Naive thymus-derived CD8-positive, alpha-beta T cell (primary cell): ENCODE data around the gene SYCN. TPM values are rescaled to one million over a fixed set of nuclear protein-coding genes. Genes with fewer than 3 reads are reported as not detected.
"Not testable (repeated sequence)": the region's sequence is repeated elsewhere in the genome, so short reads cannot be mapped to it uniquely, and the experiment has no call there.

Experiments used
- ATAC-seq, 2 donors: fragments of 150-1000 bp; cut with Tn5 transposase in 1 of 2; sonication (Bioruptor Pico), chemical (Tn5 transposase) in 1 of 2; 1 replicate in 1 of 2; 2 replicates in 1 of 2; pipeline ENCODE4 v1.10.0; 2021; ENCODE audit warnings: mild to moderate bottlenecking in 2 of 2, moderate library complexity in 2 of 2
- POLR2A ChIA-PET: fragments of 350-600 bp; sonication (Branson Sonifier 250); formaldehyde crosslinking; loops from one replicate; lab custom pipeline; 2021; ENCODE audit warnings: antibody characterized with exemption; lab: Charles Lee
- DNase-seq, 10 donors: peaks; one replicate each; pipeline versions ENCODE4 v3.0.0 to v3.0.0-alpha.2; 2020 to 2022
- H3K27ac Mint-ChIP-seq, 10 donors: one replicate each; pipeline ENCODE4 v1.8.0; 2020 to 2022; ENCODE audit warnings: mild to moderate bottlenecking in 10 of 10, mixed read lengths in 10 of 10, moderate library complexity in 4 of 10, inconsistent platforms in 1 of 10
- H3K27me3 Mint-ChIP-seq, 5 donors: one replicate each; pipeline ENCODE4 v1.8.0; 2021 to 2022; ENCODE audit warnings: mixed read lengths in 5 of 5
- H3K36me3 Mint-ChIP-seq, 3 donors: one replicate each; pipeline ENCODE4 v1.8.0; 2020 to 2022; ENCODE audit warnings: mixed read lengths in 3 of 3, mild to moderate bottlenecking in 2 of 3, inconsistent platforms in 1 of 3
- H3K4me1 Mint-ChIP-seq, 4 donors: one replicate each; pipeline ENCODE4 v1.8.0; 2021 to 2022; ENCODE audit warnings: mixed read lengths in 4 of 4
- H3K4me3 Mint-ChIP-seq, 10 donors: one replicate each; pipeline ENCODE4 v1.8.0; 2020 to 2022; ENCODE audit warnings: mild to moderate bottlenecking in 10 of 10, mixed read lengths in 10 of 10, moderate library complexity in 6 of 10, inconsistent platforms in 1 of 10
- H3K9me3 Mint-ChIP-seq, 9 donors: one replicate each; pipeline ENCODE4 v1.8.0; 2020 to 2022; ENCODE audit warnings: mixed read lengths in 9 of 9, mild to moderate bottlenecking in 3 of 9, inconsistent platforms in 1 of 9, moderate library complexity in 1 of 9
- polyA plus RNA-seq, 3 donors: library from polyadenylated mRNA; unstranded; fragments of 300-500 nt; fragmentation: Illumina TruSeq; gene quantifications; one replicate each; pipeline ENCODE4 v1.2.3, GENCODE V29; 2021
- total RNA-seq, 8 experiments: library from RNA in 2 of 8; stranded (reverse) in 2 of 8; gene quantifications; one replicate each; pipeline ENCODE4 v1.2.3 and lab custom pipeline; 2021 to 2026

SYCN gene, protein sequence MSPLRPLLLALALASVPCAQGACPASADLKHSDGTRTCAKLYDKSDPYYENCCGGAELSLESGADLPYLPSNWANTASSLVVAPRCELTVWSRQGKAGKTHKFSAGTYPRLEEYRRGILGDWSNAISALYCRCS
- total RNA-seq (not detected), polyA plus RNA-seq (not detected), total RNA-seq (lab: John Stamatoyannopoulos, UW) (0 reads per million in 6 experiments)

DNA sequence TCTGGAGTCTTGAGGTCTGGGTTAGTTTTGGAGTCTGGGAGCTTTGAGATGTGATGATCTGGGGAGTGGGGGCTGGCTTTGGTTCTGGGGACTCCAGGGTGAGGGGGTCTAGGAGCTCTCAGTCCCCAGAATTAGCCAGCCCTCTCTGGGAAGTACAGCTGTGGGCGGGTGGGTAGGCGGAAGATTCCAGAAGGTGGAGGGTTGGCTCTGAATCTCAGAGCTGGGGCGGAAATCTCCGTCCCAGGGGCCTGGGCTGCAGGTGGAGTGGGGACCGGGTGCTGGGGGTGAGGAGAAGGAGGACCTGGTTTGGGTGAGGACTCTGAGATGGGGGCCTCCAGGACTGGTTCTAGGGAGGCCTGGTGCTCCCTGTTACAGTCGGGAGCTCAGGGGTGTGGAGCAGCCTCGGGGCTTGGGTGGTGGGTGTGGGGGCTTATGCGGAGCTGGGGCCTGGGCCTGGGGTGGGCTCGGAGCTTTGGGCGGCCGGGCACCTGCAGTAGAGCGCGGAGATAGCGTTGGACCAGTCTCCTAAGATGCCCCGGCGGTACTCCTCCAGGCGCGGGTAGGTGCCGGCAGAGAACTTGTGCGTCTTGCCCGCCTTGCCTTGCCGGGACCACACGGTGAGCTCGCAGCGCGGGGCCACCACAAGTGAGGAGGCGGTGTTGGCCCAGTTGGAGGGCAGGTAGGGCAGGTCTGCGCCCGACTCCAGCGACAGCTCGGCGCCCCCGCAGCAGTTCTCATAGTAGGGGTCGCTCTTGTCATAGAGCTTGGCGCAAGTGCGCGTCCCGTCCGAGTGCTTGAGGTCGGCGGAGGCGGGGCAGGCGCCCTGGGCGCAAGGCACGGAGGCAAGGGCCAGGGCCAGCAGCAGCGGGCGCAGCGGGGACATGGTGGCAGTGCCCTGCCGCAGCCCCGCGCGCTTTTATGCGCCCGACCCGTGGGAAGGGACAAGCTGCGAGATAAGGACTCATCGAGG is at the start of gene SYCN:
TSS of gene SYCN (minus strand) at position 892 of the 970 bp plus-strand sequence. CDS start at position 883, 9 bp downstream.
- Mint-ChIP-seq H3K4me1 (no peaks in the 10 kb centered on the region), H3K27ac (no peak within 1 kb of the TSS), H3K27me3 (peaks cover 22 to 68% (median 49%) of the 10 kb centered on the region in 5 donors), H3K9me3 (no peaks in the 10 kb centered on the region), H3K36me3 (no peaks in the 10 kb centered on the region), H3K4me3 (no peak within 1 kb of the TSS)
- no peak for DNase-seq
- POLR2A ChIA-PET: no interaction called here
- no peak for ATAC-seq

DNA sequence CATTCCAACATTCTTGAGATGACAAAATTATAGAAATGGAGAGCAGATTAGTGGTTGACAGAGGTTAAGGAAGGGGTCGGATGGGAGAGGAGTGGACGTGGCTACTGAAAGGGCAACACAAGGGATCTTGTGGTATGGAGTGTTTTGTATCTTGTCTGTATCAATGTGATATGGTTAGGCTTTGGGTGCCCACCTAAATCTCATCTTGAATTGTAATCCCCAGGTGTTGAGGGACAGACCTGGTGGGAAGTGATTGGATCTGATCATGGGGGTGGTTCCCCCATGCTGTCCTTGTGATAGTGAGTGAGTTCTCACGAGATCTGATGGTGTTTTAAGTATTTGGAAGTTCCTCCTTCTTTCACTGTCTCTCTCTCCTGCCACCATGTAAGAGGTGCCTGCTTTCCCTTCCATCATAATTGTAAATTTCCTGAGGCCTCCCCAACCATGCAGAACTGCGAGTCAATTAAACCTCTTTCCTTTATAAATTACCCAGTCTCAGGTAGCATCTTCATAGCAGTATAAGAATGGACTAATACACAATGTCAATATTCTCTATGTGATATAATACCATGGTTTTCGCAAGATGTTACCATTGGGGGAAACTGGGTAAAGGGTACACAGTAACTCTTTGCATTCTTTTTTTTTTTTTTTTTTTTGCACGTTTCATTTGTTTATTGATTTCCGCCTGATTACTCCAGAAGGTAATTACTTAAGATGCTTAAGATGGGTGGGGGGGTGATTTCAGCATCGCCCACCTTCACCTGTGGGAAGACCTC is 49.5 kb upstream of the SYCN start:
- H3K27ac Mint-ChIP-seq: no peak overlapping the region
- H3K9me3 Mint-ChIP-seq: peaks cover 0 to 2% (median 0%) of the 10 kb centered on the region in 9 donors
- H3K27me3 Mint-ChIP-seq: peaks cover 4 to 14% (median 5%) of the 10 kb centered on the region in 5 donors
- DNase-seq (no peak), ATAC-seq (no peak)
- H3K4me1 Mint-ChIP-seq: peaks cover 3 to 10% (median 7%) of the 10 kb centered on the region in 4 donors
- no peak overlapping the region for H3K4me3 Mint-ChIP-seq
- POLR2A ChIA-PET: no interaction called here
- no peaks in the 10 kb centered on the region for H3K36me3 Mint-ChIP-seq

DNA sequence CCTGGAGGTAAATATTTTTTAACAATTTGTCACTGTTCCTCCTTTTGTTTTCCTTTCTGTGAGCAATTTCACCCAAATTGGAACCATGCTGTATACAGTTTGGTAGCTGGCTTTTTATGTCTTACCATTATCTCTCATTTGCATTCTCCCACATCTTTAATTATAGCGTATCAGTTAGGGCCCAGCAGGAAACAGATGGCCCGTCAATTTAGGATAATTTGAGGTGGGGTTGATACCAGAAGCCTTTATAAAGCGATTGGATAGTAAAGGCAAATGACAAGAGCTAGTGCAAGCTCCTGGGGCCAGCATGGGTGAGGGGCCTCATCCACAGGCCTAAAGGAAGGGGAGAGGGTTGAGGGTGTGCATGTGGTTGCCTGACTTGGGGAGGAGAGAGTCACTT is 48.4 kb upstream of the SYCN start:
- ATAC-seq (no peak), DNase-seq (no peak)
- Mint-ChIP-seq H3K9me3 (peaks cover 0 to 2% (median 0%) of the 10 kb centered on the region in 9 donors), H3K27me3 (peaks cover 3 to 12% (median 4%) of the 10 kb centered on the region in 5 donors), H3K4me3 (no peak overlapping the region), H3K36me3 (no peaks in the 10 kb centered on the region), H3K4me1 (peaks cover 3 to 10% (median 5%) of the 10 kb centered on the region in 4 donors), H3K27ac (peak overlapping the region in 4 of 10 donors; percentile 12 to 83 (median 38))
- POLR2A ChIA-PET: no interaction called here

DNA sequence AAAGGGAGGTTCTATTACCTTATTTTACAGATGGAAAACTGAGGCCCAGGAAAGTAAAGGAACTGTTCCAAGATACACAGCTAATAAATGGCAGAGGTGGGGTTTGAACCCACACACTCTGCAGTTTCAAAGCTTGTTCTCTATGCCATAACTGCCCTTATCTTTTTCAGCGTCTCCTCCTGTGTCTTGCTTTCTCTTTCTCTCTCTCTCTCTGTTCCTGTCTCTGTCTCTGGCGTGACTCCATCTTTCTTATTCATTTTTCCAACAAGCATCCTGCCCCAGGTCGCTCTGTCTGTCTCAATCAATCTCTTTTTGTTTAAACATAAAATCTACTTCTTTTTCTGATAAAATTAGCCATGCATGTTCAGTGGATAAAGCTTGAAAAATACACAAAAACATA is 47.8 kb upstream of the SYCN start:
- no peak for ATAC-seq

DNA sequence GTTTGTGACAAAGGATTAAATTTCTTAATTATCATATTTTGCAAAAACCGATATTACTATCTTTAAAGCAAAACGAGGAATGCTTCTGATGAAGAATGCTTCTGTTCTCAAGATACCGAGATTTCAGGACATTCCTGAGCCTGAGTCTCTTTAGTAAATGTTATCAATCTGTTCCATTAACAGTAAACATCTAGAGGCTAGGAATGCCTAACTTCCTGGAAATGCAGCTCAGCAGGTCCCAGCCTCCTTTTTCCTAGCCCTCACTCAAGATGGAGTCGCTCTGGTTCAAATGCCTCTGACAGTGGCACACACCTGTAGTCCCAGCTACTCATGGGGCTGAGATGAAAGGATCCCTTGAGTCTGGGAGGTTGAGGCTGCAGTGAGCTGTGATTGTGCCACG is 47.0 kb upstream of the SYCN start:
- no peaks in the 10 kb centered on the region for H3K36me3 Mint-ChIP-seq
- peaks cover 2 to 14% (median 4%) of the 10 kb centered on the region in 5 donors for H3K27me3 Mint-ChIP-seq
- no peak overlapping the region for H3K27ac Mint-ChIP-seq
- no peak for DNase-seq
- no peak for ATAC-seq
- no peaks in the 10 kb centered on the region for H3K9me3 Mint-ChIP-seq
- H3K4me1 Mint-ChIP-seq: peaks cover 3 to 14% (median 5%) of the 10 kb centered on the region in 4 donors
- no peak overlapping the region for H3K4me3 Mint-ChIP-seq
- POLR2A ChIA-PET: no interaction called here

More for the DNA sequence above, 47.8 kb upstream of the SYCN start:
- H3K27me3 Mint-ChIP-seq: peaks cover 2 to 13% (median 4%) of the 10 kb centered on the region in 5 donors
- H3K27ac Mint-ChIP-seq: peak overlapping the region in 1 of 10 donors; percentile 83
- peak overlapping the region in 1 of 10 donors; percentile 37 for H3K4me3 Mint-ChIP-seq
- POLR2A ChIA-PET: no interaction called here
- H3K4me1 Mint-ChIP-seq: peaks cover 3 to 13% (median 5%) of the 10 kb centered on the region in 4 donors
- DNase-seq: no peak
- no peaks in the 10 kb centered on the region for H3K9me3 Mint-ChIP-seq
- no peaks in the 10 kb centered on the region for H3K36me3 Mint-ChIP-seq

DNA sequence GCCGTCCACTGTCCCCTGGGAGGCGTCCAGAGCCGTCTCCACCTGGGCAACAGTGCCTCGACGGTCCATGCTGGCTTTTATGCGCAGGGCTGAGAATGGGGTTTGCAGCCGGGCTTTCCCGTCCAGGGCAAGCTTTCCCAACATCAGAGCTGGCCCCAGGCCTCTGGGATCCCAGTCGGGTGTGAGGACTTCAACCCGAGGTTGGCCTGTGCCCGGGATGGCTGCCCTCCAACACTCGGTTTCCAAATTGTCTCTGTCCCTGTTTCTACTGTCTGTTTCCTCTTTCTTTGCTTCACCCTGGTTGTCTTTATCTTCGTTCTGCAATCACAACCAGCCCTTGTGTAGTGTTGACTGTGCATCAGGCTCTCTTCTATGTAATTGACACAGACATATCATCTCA is 44.7 kb upstream of the SYCN start, which contains the start of gene IFNL4:
TSS of gene IFNL4 (minus strand) at position 51 of the 400 bp plus-strand sequence.
- no peak within 1 kb of the TSS for H3K27ac Mint-ChIP-seq
- peak within 1 kb of the TSS in 7 of 10 donors; percentile 7 to 41 (median 26) for H3K4me3 Mint-ChIP-seq
- DNase-seq: no peak
- no peaks in the 10 kb centered on the region for H3K9me3 Mint-ChIP-seq
- H3K36me3 Mint-ChIP-seq: no peaks in the 10 kb centered on the region
- POLR2A ChIA-PET: no interaction called here
- H3K4me1 Mint-ChIP-seq: peaks cover 3 to 14% (median 5%) of the 10 kb centered on the region in 4 donors
- H3K27me3 Mint-ChIP-seq: peaks cover 2 to 14% (median 4%) of the 10 kb centered on the region in 5 donors
- no peak for ATAC-seq

DNA sequence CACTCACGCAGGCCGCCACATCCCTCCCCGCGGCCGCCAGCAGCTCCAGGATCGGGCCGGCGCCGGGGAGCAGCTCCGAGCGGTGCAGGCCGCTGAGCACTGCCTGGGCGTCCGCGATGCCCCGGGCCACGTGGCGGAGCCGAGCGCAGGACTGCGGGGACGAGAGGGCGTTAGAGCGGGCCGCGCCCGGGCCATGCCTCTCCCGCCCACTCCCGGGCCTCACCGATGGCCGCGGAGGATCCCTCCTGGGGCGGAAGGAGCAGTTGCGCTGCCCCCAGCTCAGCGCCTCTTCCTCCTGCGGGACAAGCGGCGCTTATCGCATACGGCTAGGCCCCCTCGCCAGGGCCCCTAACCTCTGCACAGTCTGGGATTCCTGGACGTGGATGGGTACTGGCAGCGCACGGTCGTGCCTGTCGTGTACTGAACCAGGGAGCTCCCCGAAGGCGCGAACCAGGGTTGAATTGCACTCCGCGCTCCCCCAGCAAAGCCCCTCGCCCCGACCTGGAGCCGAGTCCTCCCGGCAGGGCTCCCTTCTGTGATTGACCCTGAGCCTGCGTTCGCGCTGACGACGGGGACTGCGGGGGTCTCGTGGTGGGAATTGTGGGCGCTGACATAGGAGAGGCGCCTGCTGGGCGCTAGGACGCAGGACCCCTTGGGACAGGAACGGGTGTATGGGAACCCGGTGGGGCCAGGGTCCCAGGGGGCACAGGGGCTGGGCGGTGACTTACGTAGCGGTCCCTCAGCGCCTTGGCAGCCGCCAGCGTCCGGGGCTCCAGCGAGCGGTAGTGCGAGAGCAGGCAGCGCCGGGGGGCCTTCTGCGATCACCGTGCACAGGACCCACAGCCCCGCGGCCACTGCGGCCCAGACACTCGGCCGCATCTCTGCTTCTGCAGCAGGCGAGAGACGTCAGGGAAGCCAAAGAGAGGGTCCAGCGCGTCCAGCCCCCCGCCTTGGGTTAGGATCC is 43.9 kb upstream of the SYCN start:
- ATAC-seq (peak; percentile 33 to 69), DNase-seq (no peak)
- H3K36me3 Mint-ChIP-seq: no peaks in the 10 kb centered on the region
- H3K27me3 Mint-ChIP-seq: peaks cover 2 to 14% (median 4%) of the 10 kb centered on the region in 5 donors
- POLR2A ChIA-PET: interaction anchor here (0.5 to 1.3 kb wide), 2 partner anchors 10 to 19 kb away, joined by 4 to 13 read pairs; no protein-coding TSS in a partner anchor
- H3K4me3 Mint-ChIP-seq: peak overlapping the region in 2 of 10 donors; percentile 10 to 55
- no peaks in the 10 kb centered on the region for H3K9me3 Mint-ChIP-seq
- H3K4me1 Mint-ChIP-seq: peaks cover 0 to 11% (median 4%) of the 10 kb centered on the region in 4 donors
- H3K27ac Mint-ChIP-seq: no peak overlapping the region

DNA sequence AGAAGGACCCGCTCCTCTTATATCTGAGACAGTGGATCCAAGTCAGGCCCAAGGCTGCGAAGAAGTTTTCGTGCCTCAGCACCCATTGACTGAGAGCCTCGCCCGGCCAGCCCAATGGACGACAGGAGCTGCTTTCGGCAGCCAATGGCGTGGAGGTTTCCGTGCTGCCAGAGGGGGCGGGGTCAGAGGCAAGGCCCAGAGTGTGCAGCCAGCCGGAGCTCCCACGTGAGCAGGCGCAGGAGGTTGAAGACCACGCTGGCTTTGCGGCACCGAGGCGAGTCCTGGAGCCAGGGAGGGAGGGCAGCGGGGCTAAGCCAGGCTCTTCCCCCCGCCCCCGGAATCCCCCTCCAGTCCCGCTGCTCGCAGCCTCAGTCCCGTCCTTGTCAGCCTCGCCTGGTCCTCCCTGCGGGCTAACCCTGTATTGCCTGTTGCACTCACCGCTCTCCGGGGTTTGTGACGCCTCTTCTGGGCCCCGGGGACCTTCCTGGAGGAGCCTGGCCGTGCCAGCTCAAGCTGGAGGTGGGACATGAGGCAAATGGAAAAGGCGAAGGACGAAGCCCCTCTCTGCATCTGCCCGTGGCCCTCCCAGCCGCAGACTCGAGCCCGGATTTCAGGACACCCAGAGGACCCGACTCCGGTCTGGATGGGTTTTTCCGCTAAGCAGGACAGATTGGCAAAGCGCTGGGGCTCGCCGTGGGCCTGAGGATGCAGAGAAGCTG is 43.0 kb upstream of the SYCN start:
- Mint-ChIP-seq H3K27ac (peak overlapping the region in 2 of 10 donors; percentile 36 to 40), H3K36me3 (no peaks in the 10 kb centered on the region), H3K27me3 (peaks cover 2 to 14% (median 4%) of the 10 kb centered on the region in 5 donors), H3K9me3 (no peaks in the 10 kb centered on the region), H3K4me1 (peaks cover 0 to 6% (median 0%) of the 10 kb centered on the region in 4 donors), H3K4me3 (peak overlapping the region in 8 of 10 donors; percentile 48 to 70 (median 58))
- POLR2A ChIA-PET: interaction anchor here (0.5 to 1.3 kb wide), 2 partner anchors 9 to 19 kb away, joined by 4 to 13 read pairs; no protein-coding TSS in a partner anchor
- DNase-seq: peak in 6 of 10 donors; percentile 17 to 68 (median 30)
- ATAC-seq: peak; percentile 57 to 84

DNA sequence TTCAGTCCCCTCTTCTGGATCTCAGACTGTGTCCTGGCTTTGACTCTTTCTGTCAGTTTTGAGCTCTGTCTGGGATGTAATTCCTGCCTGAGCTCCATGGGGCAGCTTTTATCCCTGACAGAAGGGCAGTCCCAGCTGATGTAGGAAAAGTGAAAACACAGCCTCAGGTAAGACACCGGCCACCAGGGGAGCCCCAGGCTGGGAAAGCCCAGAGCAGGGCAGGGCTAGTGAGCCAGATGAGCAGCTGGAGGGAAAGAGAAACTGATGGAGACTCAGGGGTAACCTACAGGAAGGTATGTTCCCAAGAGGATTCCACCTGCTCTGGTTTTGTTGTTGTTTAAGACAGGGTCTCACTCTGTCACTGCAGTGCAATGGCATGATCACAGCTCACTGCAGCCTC is 41.1 kb upstream of the SYCN start:
- peaks cover 2 to 14% (median 6%) of the 10 kb centered on the region in 5 donors for H3K27me3 Mint-ChIP-seq
- H3K4me3 Mint-ChIP-seq, H3K36me3 Mint-ChIP-seq, DNase-seq, POLR2A ChIA-PET, H3K9me3 Mint-ChIP-seq, H3K4me1 Mint-ChIP-seq, H3K27ac Mint-ChIP-seq: not testable (repeated sequence)
- peak in 1 of 2 donors; percentile 69 for ATAC-seq

DNA sequence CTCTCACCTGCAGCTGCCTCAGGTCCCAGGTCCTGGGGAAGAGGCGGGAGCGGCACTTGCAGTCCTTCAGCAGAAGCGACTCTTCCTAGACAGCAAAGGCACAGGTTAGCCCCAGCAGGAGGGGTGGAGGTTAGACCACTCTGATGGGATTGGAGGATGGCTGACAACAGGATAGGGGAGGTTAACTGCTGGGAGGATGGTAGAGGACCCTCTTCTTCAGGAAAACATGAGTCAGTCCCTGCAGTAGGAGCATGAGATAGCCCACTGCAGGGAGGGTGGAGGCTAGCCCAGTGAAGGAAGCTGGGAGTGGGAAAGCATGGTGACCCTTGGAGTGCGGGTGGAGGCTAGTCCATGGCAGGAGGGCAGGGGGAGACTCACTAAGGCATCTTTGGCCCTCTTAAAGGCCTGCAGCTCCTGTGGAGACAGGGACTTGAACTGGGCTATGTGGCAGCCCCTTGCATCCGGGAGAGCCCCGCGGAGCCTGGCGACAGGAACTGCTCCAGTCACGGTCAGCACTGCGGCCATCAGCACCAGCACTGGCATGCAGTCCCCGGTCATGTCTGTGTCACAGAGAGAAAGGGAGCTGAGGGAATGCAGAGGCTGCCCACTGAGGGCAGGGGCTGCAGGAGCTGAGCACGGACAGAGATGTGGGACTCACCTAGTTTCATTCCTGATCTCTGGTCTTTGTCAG is 40.5 kb upstream of the SYCN start, which contains the start of gene IFNL3:
TSS of gene IFNL3 (minus strand) at position 597 of the 691 bp plus-strand sequence. CDS start at position 558, 39 bp downstream.
- H3K4me3 Mint-ChIP-seq, DNase-seq, H3K9me3 Mint-ChIP-seq, H3K4me1 Mint-ChIP-seq, ATAC-seq, H3K36me3 Mint-ChIP-seq, POLR2A ChIA-PET: not testable (repeated sequence)
- peaks cover 2 to 12% (median 5%) of the 10 kb centered on the region in 5 donors for H3K27me3 Mint-ChIP-seq
- H3K27ac Mint-ChIP-seq: peak within 1 kb of the TSS in 1 of 10 donors; percentile 70
